B cell (primary cell): ENCODE results near the gene PHF23. TPM values are rescaled to one million over a fixed set of nuclear protein-coding genes. Genes with fewer than 3 reads are reported as not detected.

ENCODE experiments used
- ATAC-seq: fragments of 200-7000 bp; cut with Tn5 transposase; one replicate; pipeline ENCODE4 v1.10.0; 2021; ENCODE audit warnings: low read depth, mild to moderate bottlenecking, moderate number of reproducible peaks, moderate library complexity
- CTCF ChIA-PET: fragments of 350-600 bp; sonication (Branson Sonifier 250); formaldehyde crosslinking; loops from one replicate; lab custom pipeline; 2021; ENCODE audit warnings: antibody characterized with exemption, inconsistent platforms; lab: Charles Lee
- POLR2A ChIA-PET: fragments of 350-600 bp; sonication (Branson Sonifier 250); formaldehyde crosslinking; loops from one replicate; lab custom pipeline; 2021; ENCODE audit warnings: antibody characterized with exemption; lab: Charles Lee
- DNase-seq: peaks from one replicate; pipeline ENCODE4 v3.0.0; 2013
- H2AFZ ChIP-seq: 2 replicates; pipeline ENCODE4 v1.6.1; 2012; ENCODE audit warnings: mild to moderate bottlenecking, low read depth, low read length; ENCODE audit not compliant: insufficient read depth, poor library complexity, severe bottlenecking
- H3K27ac ChIP-seq, 2 donors: 1 replicate in 1 of 2; 2 replicates in 1 of 2; pipeline ENCODE4 v1.5.1; 2012 to 2013; ENCODE audit warnings: low read length in 2 of 2, mild to moderate bottlenecking in 2 of 2, moderate library complexity in 1 of 2
- H3K27me3 ChIP-seq, 4 experiments: fragments of 200-600 bp in 1 of 4; sonication (generic) in 1 of 4; replicated peaks in 1 of 4; 1 replicate in 2 of 4; 2 replicates in 2 of 4; pipeline versions ENCODE4 v1.6.1 to v1.7.0; 2013 to 2016; ENCODE audit warnings: low read length in 3 of 4, mild to moderate bottlenecking in 2 of 4, mixed read lengths in 1 of 4, moderate library complexity in 1 of 4; ENCODE audit not compliant: insufficient read depth in 4 of 4, control insufficient read depth in 3 of 4; ENCODE audit errors: control extremely low read depth in 1 of 4
- H3K36me3 ChIP-seq, 2 experiments: replicated peaks in 1 of 2; 1 replicate in 1 of 2; 2 replicates in 1 of 2; pipeline versions ENCODE4 v1.6.1 to v1.7.1; 2013; ENCODE audit warnings: low read length in 1 of 2; ENCODE audit not compliant: insufficient read depth in 2 of 2, control insufficient read depth in 1 of 2; ENCODE audit errors: control extremely low read depth in 1 of 2, extremely low read depth in 1 of 2
- H3K4me1 ChIP-seq, 2 donors: fragments of 200-600 bp in 1 of 2; sonication (generic) in 1 of 2; 1 replicate in 1 of 2; 2 replicates in 1 of 2; pipeline versions ENCODE4 v1.5.1 to v1.6.1; 2013 to 2017; ENCODE audit warnings: low read length in 2 of 2; ENCODE audit not compliant: control insufficient read depth in 2 of 2, insufficient read depth in 2 of 2
- H3K4me2 ChIP-seq: replicated peaks from 2 replicates; pipeline ENCODE3; 2012; ENCODE audit warnings: mild to moderate bottlenecking, low read depth, low read length; ENCODE audit not compliant: poor library complexity, severe bottlenecking
- H3K4me3 ChIP-seq, 5 experiments: fragments of 200-600 bp in 1 of 5; sonication (generic) in 1 of 5; 1 replicate in 3 of 5; 2 replicates in 2 of 5; pipeline versions ENCODE4 v1.5.1 to v1.7.0; 2011 to 2016; ENCODE audit warnings: low read length in 4 of 5, mild to moderate bottlenecking in 4 of 5, low read depth in 2 of 5, control low read depth in 1 of 5, moderate library complexity in 1 of 5; ENCODE audit not compliant: insufficient read depth in 1 of 5; ENCODE audit errors: control extremely low read depth in 1 of 5, extremely low read depth in 1 of 5
- H3K79me2 ChIP-seq: fragments of 200-600 bp; sonication (generic); one replicate; pipeline ENCODE4 v1.6.0; 2016; ENCODE audit warnings: low read length; ENCODE audit not compliant: control insufficient read depth, insufficient read depth
- H3K9ac ChIP-seq: fragments of 200-600 bp; sonication (generic); 2 replicates; pipeline ENCODE4 v1.6.1; 2017; ENCODE audit warnings: mild to moderate bottlenecking, low read length, moderate library complexity
- H3K9me3 ChIP-seq, 3 donors: one replicate each; pipeline versions ENCODE4 v1.6.1 to v1.7.1; 2013; ENCODE audit warnings: low read length in 2 of 3; ENCODE audit not compliant: control insufficient read depth in 2 of 3, insufficient read depth in 1 of 3; ENCODE audit errors: control extremely low read depth in 1 of 3
- H4K20me1 ChIP-seq: 2 replicates; pipeline ENCODE4 v1.6.0; 2012; ENCODE audit warnings: mild to moderate bottlenecking, low read length; ENCODE audit not compliant: insufficient read depth, control insufficient read depth, poor library complexity, severe bottlenecking
- H3K27ac Mint-ChIP-seq: one replicate; pipeline ENCODE4 v1.8.0; 2021; ENCODE audit warnings: mixed read lengths
- H3K27me3 Mint-ChIP-seq: one replicate; pipeline ENCODE4 v1.8.0; 2021; ENCODE audit warnings: mixed read lengths
- H3K4me1 Mint-ChIP-seq: one replicate; pipeline ENCODE4 v1.8.0; 2021; ENCODE audit warnings: mixed read lengths
- H3K4me3 Mint-ChIP-seq: one replicate; pipeline ENCODE4 v1.8.0; 2021; ENCODE audit warnings: mixed read lengths
- H3K9me3 Mint-ChIP-seq: one replicate; pipeline ENCODE4 v1.8.0; 2022; ENCODE audit warnings: mixed read lengths; ENCODE audit not compliant: insufficient read depth
- EZH2 ChIP-seq: IDR thresholded peaks from 2 replicates; pipeline ENCODE4 v1.6.1; 2012; ENCODE audit warnings: borderline replicate concordance, low read depth, mild to moderate bottlenecking, moderate library complexity, low read length; ENCODE audit not compliant: insufficient read depth, poor library complexity, severe bottlenecking
- WGBS: methylation state at CpG from one replicate; pipeline ENCODE4 v1.1.5; 2013; ENCODE audit warnings: missing lambda C conversion rate; ENCODE audit not compliant: insufficient coverage; 5-methylcytosine and 5-hydroxymethylcytosine counted together
- intact Hi-C: fragments of 100-400 bp; cut with micrococcal nuclease; formaldehyde crosslinking; loops from one replicate; pipeline ENCODE4 v1.10.0; 2022
- polyA plus RNA-seq: library from polyadenylated mRNA; depleted of rRNA; stranded (reverse); fragments of >200 nt; gene quantifications from 2 replicates; pipeline ENCODE4 v1.2.3, GENCODE V29; 2012
- total RNA-seq, 2 donors: library from RNA; stranded (reverse); fragments of 120-200 nt in 1 of 2; gene quantifications; 1 replicate in 1 of 2; 2 replicates in 1 of 2; pipeline versions ENCODE4 v1.2.3 to v1.2.4, GENCODE V29; 2013 to 2022
- TF ChIP-seq, protein P1 (sequence below): fragments of 200-600 bp; IDR thresholded peaks from one replicate; pipeline ENCODE4 v1.8.0; 2022; ENCODE audit warnings: antibody characterized with exemption, mild to moderate bottlenecking

Gene PHF23
- total and polyA plus RNA-seq, 2 donors (not counting 1 experiment from before 2014, with no cell fraction given): 17.6 to 42.3 TPM

- Histone ChIP-seq H3K9ac (no peak overlapping the region), H4K20me1 (no peaks in the 10 kb centered on the region), H3K36me3 (peaks cover 6 to 30% of the 10 kb centered on the region in 2 experiments), H3K4me3 (no peak overlapping the region), H2AFZ (no peak overlapping the region), H3K27me3 (peaks cover 0 to 17% (median 8%) of the 10 kb centered on the region in 4 experiments), H3K27ac (no peak overlapping the region), H3K9me3 (peaks cover 0 to 4% (median 0%) of the 10 kb centered on the region in 3 donors), H3K79me2 (no peaks in the 10 kb centered on the region), H3K4me2 (peak overlapping the region; percentile 99), H3K4me1 (peaks cover 27 to 32% of the 10 kb centered on the region in 2 donors)
- no peak for ATAC-seq
- Mint-ChIP-seq H3K27me3 (peaks cover 15% of the 10 kb centered on the region), H3K27ac (peak overlapping the region; percentile 37), H3K4me1 (peaks cover 27% of the 10 kb centered on the region), H3K4me3 (peak overlapping the region; percentile 83), H3K9me3 (no peaks in the 10 kb centered on the region)
- ChIA-PET CTCF (interaction anchor here (1.3 kb wide), 1 partner anchor 33 kb away, joined by 3 read pairs; no protein-coding TSS in a partner anchor), POLR2A (no interaction called here)
- 97% methylated on average over 3 of the region's 4 CpGs for WGBS
- no peak for TF ChIP-seq EZH2
- TF ChIP-seq, protein P1, sequence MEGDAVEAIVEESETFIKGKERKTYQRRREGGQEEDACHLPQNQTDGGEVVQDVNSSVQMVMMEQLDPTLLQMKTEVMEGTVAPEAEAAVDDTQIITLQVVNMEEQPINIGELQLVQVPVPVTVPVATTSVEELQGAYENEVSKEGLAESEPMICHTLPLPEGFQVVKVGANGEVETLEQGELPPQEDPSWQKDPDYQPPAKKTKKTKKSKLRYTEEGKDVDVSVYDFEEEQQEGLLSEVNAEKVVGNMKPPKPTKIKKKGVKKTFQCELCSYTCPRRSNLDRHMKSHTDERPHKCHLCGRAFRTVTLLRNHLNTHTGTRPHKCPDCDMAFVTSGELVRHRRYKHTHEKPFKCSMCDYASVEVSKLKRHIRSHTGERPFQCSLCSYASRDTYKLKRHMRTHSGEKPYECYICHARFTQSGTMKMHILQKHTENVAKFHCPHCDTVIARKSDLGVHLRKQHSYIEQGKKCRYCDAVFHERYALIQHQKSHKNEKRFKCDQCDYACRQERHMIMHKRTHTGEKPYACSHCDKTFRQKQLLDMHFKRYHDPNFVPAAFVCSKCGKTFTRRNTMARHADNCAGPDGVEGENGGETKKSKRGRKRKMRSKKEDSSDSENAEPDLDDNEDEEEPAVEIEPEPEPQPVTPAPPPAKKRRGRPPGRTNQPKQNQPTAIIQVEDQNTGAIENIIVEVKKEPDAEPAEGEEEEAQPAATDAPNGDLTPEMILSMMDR: no peak
- peak; percentile 25 for DNase-seq
- intact Hi-C loops: no loop called here
Observed at GRCh38 chr17:7260151-7260550, 20.9 kb upstream of the PHF23 start.

GRCh38 chr17:7259555-7259889 lies 20.3 kb upstream of the PHF23 start:
- ATAC-seq (no peak), DNase-seq (no peak)
- H3K27ac ChIP-seq: no peak overlapping the region
- H3K79me2 ChIP-seq: peaks cover 2% of the 10 kb centered on the region
- intact Hi-C loops: no loop called here
- no peak overlapping the region for H3K4me3 ChIP-seq
- ChIA-PET POLR2A (no interaction called here), CTCF (interaction anchor here (1.3 kb wide), 1 partner anchor 34 kb away, joined by 3 read pairs; no protein-coding TSS in a partner anchor)
- WGBS: 100% methylated on average over 4 of the region's 6 CpGs
- H3K4me1 ChIP-seq: peaks cover 27 to 32% of the 10 kb centered on the region in 2 donors
- no peak overlapping the region for H2AFZ ChIP-seq
- H3K9me3 ChIP-seq: peaks cover 0 to 4% (median 0%) of the 10 kb centered on the region in 3 donors
- no peak overlapping the region for H3K9ac ChIP-seq
- H3K4me1 Mint-ChIP-seq: peaks cover 27% of the 10 kb centered on the region
- no peaks in the 10 kb centered on the region for H3K9me3 Mint-ChIP-seq
- H3K36me3 ChIP-seq: peaks cover 6 to 37% of the 10 kb centered on the region in 2 experiments
- H3K27ac Mint-ChIP-seq: no peak overlapping the region
- TF ChIP-seq EZH2: no peak
- TF ChIP-seq, protein P1: no peak
- peaks cover 15% of the 10 kb centered on the region for H3K27me3 Mint-ChIP-seq
- no peaks in the 10 kb centered on the region for H4K20me1 ChIP-seq
- peaks cover 0 to 17% (median 8%) of the 10 kb centered on the region in 4 experiments for H3K27me3 ChIP-seq
- no peak overlapping the region for H3K4me3 Mint-ChIP-seq
- H3K4me2 ChIP-seq: no peak overlapping the region
